ENCODE measurements around the gene GARIN5B.
"Not testable (repeated sequence)": the region's sequence is repeated elsewhere in the genome, so short reads cannot be mapped to it uniquely, and the experiment has no call there.

GARIN5B gene

DNA sequence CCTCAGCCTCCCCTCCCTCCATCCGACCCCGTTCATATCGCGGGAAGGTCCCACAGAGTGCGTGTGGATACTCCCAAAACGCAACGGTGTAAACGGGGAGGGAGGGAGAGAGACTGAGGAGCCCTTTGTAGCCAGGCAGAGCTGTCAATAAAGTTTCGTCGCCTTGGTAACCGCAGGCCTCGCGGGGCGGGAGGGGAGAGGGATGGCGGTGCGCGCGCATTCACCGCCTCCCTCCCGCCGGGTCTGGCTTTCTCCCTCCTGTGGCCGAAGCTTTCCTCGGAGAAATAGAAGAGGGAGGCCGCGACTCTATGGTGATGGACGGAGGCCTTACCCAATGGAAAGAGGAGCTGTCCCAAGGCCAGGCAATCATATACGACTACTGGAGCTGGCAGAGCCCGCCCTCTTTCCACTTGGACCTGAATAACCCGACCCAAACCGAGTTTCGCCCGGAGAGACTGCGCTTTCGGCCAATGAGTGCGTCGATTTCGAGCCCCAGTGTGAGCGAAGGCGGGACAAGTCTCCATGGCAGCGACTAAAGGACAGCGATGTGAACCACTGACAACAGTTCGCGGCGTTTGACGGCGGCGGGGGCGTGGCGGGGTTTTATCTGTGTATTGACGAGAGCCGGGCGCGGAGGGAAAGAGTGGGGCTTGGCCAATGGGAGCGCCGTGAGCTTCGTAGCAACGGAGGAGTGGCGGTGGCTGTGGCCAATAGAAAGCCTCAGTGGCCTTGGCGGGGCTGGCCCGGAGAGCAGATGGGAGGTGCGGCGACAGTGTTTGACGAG is 23.8 kb downstream of the GARIN5B start, which contains the start of gene KMT5C:
Gene KMT5C, plus strand, starts transcription at position 772 of the 784 bp plus-strand sequence. CDS start 2,061 bp downstream, outside the sequence.
- DNase-seq (ENCODE audit: insufficient read length, low spot score), result peak; percentile 99
- TF ChIP-seq TAF1 (IDR thresholded peaks at IDR 0.05; ENCODE audit: low read depth, low read length), result 0 out of 2 replicates have a peak, but pooled peaks have one; percentile 44
- no peak for TF ChIP-seq POLR2AphosphoS5 (IDR thresholded peaks at IDR 0.05; ENCODE audit: low read depth, low read length)
- TF ChIP-seq POLR2A (IDR thresholded peaks at IDR 0.05; ENCODE audit: low read depth, low read length), result peak; percentile 65; the same call in 1 of the 2 replicates
- TF ChIP-seq POU2F2 (IDR thresholded peaks at IDR 0.05; ENCODE audit: low read depth, low read length), result peak; percentile 43; the same call in 1 of the 2 replicates
- no peak for TF ChIP-seq PAX5 (IDR thresholded peaks at IDR 0.05; ENCODE audit: insufficient read depth, low read length, severe bottlenecking)
- peak; percentile 99 for FAIRE-seq

DNA sequence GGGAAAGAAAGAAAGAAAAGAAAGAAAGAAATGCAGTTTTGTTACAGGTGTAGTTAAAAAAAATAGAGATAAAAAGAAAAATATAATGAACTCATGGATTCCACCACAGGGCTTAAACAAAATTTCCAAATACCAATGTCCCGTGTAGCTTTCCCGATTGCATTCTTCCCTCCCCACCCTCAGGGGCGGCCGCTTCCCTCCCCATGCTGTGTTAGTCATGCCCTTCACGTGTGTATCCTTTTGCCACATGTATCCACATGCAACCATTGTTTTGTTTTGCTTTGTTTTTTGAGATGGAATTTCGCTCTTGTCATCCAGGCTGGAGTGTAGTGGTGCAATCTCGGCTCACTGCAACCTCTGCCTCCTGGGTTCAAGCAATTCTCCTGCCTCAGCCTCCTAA is 27.0 kb downstream of the GARIN5B start:
- DNase-seq (ENCODE audit: insufficient read length, low spot score) (no peak), FAIRE-seq (no peak)
- TF ChIP-seq POLR2A (IDR thresholded peaks at IDR 0.05; ENCODE audit: low read depth, low read length), result no peak
- no peak for TF ChIP-seq PAX5 (IDR thresholded peaks at IDR 0.05; ENCODE audit: insufficient read depth, low read length, severe bottlenecking)
- TF ChIP-seq TAF1 (IDR thresholded peaks at IDR 0.05; ENCODE audit: low read depth, low read length), result no peak

DNA sequence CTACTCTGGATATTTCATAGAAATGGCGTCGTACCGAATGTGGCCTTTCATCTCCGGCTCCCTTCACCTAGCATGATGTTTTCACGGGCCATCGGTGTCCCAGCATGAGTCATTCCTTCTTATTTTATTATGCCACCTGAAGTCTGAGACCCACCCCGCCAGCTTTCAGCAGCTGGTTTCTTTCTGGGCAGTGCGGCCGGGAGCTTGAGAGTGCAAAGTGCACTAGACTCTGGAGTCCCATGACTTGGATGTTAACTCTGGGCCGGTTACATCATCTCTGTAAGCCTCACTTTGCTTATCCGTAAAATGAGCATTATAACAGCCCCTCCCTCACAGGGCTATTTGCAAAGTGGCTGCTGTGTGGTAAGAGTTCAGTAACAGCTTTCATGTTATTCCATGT is 29.2 kb downstream of the GARIN5B start:
- DNase-seq (ENCODE audit: insufficient read length, low spot score), result no peak
- TF ChIP-seq SPI1 (IDR thresholded peaks at IDR 0.05; ENCODE audit: low read depth, low read length), result no peak
- no peak for TF ChIP-seq POLR2A (IDR thresholded peaks at IDR 0.05; ENCODE audit: low read depth, low read length)
- no peak for TF ChIP-seq POU2F2 (IDR thresholded peaks at IDR 0.05; ENCODE audit: low read depth, low read length)
- no peak for TF ChIP-seq PAX5 (IDR thresholded peaks at IDR 0.05; ENCODE audit: insufficient read depth, low read length, severe bottlenecking)
- no peak for TF ChIP-seq POLR2AphosphoS5 (IDR thresholded peaks at IDR 0.05; ENCODE audit: low read depth, low read length)
- no peak for TF ChIP-seq TAF1 (IDR thresholded peaks at IDR 0.05; ENCODE audit: low read depth, low read length)
- no peak for FAIRE-seq

DNA sequence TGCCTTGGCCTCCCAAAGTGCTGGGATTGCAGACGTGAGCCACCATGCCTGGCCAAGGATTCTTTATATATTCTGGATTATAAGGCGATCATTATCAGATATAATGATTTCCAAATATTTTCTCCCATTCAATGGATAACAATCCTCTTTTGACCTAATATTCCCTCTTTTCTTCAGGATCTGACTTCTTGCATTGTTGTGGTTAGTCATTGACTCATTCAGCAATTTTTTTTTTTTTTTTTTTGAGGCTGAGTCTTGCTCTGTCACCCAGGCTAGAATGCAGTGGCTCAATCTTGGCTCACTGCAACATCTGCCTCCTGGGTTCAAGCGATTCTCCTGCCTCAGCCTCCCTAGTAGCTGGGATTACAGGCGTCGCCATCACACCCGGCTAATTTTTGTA is 33.3 kb downstream of the GARIN5B start:
- not testable (repeated sequence) for FAIRE-seq; DNase-seq (ENCODE audit: insufficient read length, low spot score)

DNA sequence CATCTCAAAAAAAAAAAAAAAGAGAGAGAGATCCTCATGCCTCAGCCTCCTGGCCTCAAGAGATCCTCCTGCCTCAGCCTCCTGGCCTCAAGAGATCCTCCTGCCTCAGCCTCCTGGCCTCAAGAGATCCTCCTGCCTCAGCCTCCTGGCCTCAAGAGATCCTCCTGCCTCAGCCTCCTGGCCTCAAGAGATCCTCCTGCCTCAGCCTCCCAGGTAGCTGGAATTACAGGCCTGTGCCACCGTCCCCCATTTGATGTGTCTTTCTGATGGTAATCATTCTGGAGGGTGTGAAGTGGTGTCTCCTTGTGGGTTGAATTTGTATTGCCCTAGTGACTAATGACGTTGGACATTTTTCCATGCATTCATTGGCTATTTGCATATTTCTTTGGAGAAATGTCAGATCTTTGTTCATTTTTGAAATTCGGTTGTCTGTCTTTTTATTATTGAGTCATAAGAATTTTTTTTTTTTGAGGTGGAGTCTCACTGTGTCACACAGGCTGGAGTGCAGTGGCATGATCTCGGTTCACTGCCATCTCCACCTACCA is 34.2 kb downstream of the GARIN5B start:
- DNase-seq (ENCODE audit: insufficient read length, low spot score); FAIRE-seq: not testable (repeated sequence)

DNA sequence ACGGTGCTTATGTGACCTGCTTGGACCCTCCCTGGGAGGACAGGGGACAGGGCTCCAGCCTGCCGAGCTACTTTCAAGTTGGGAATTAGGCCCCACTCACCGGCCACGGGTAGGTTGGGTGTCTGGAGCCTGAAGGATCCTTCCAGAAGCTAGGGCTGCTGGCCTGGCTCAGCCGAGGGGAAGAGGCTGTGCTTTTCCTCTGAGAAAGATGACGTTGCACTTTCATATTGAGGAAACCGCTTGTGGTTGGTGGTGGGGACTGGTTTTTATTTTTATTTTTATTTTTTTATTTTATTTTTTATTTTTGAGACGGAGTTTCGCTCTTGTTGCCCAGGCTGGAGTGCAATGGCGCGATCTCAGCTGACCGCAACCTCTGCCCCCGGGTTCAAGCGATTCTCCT is 37.9 kb downstream of the GARIN5B start, which contains the start of gene TMEM150B:
Gene TMEM150B, minus strand, starts transcription at position 170 of the 400 bp plus-strand sequence. CDS start 4,305 bp downstream, outside the sequence.
- FAIRE-seq, result no peak

DNA sequence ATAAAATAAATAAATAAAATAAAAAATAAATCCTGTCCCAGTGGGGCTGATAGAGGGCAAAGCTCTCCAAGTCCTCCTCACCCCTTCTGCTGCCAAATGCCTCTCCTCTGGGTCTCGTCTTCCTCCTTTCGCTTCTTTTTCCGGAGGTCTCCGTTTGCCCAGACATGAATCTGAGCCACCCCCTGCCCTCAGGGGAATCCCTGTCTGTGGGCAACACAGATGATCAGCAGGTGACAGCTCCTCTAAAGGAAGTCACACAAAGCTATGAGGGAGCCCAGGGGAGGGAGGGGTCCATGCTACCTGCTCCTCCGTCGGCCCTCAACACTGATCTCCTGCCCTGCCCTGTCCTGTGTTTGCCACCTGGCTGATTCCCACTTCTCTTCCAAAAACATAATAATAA is 38.4 kb downstream of the GARIN5B start:
- TF ChIP-seq POLR2A (IDR thresholded peaks at IDR 0.05; ENCODE audit: low read depth, low read length) (no peak), SPI1 (IDR thresholded peaks at IDR 0.05; ENCODE audit: low read depth, low read length) (no peak), POU2F2 (IDR thresholded peaks at IDR 0.05; ENCODE audit: low read depth, low read length) (no peak), POLR2AphosphoS5 (IDR thresholded peaks at IDR 0.05; ENCODE audit: low read depth, low read length) (no peak), TAF1 (IDR thresholded peaks at IDR 0.05; ENCODE audit: low read depth, low read length) (no peak), PAX5 (IDR thresholded peaks at IDR 0.05; ENCODE audit: insufficient read depth, low read length, severe bottlenecking) (no peak)
- FAIRE-seq, result no peak
- no peak for DNase-seq (ENCODE audit: insufficient read length, low spot score)

More for the DNA sequence above, 37.9 kb downstream of the GARIN5B start, which contains the start of gene TMEM150B:
- no peak for DNase-seq (ENCODE audit: insufficient read length, low spot score)
- TF ChIP-seq POLR2A (IDR thresholded peaks at IDR 0.05; ENCODE audit: low read depth, low read length) (no peak), POU2F2 (IDR thresholded peaks at IDR 0.05; ENCODE audit: low read depth, low read length) (no peak), POLR2AphosphoS5 (IDR thresholded peaks at IDR 0.05; ENCODE audit: low read depth, low read length) (no peak)

DNA sequence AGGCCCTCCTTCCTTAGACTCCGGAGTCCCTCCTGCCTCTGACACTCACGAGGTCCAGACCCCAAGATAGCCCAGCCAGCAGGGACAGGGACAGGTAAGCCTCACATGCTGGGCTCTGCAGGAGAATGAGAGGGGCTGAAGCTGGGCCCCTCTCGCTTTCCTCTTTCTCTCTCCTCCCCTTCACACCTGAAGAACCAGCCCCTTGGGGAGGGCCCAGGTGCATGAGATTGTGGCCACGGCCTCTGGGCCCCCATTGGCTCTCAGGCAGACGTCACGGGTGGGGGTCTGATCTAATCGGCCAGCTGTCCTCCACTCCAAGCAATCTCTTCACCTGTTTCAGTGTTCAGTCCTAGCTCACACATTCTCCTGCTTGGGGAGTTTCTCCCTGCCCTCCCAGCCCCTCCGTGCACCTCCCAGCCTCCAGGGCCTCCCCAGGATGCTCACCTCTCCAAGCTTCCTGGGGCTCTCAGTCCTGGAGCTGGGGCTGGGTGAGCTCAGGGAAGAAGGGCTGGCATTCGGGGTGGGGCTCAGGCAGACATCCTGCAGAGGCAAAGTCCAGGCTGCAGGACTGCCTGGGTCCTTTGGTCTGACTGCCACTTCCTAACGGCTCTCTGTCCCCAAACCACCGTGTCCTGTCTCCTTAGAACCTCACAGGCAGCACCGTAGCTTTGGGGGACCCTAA is 40.7 kb downstream of the GARIN5B start:
- no peak for TF ChIP-seq PAX5 (IDR thresholded peaks at IDR 0.05; ENCODE audit: insufficient read depth, low read length, severe bottlenecking)
- no peak for TF ChIP-seq POLR2AphosphoS5 (IDR thresholded peaks at IDR 0.05; ENCODE audit: low read depth, low read length)
- no peak for TF ChIP-seq POLR2A (IDR thresholded peaks at IDR 0.05; ENCODE audit: low read depth, low read length)
- TF ChIP-seq TAF1 (IDR thresholded peaks at IDR 0.05; ENCODE audit: low read depth, low read length), result no peak
- TF ChIP-seq POU2F2 (IDR thresholded peaks at IDR 0.05; ENCODE audit: low read depth, low read length), result no peak
- no peak for TF ChIP-seq SPI1 (IDR thresholded peaks at IDR 0.05; ENCODE audit: low read depth, low read length)
- FAIRE-seq (no peak), DNase-seq (ENCODE audit: insufficient read length, low spot score) (no peak)

DNA sequence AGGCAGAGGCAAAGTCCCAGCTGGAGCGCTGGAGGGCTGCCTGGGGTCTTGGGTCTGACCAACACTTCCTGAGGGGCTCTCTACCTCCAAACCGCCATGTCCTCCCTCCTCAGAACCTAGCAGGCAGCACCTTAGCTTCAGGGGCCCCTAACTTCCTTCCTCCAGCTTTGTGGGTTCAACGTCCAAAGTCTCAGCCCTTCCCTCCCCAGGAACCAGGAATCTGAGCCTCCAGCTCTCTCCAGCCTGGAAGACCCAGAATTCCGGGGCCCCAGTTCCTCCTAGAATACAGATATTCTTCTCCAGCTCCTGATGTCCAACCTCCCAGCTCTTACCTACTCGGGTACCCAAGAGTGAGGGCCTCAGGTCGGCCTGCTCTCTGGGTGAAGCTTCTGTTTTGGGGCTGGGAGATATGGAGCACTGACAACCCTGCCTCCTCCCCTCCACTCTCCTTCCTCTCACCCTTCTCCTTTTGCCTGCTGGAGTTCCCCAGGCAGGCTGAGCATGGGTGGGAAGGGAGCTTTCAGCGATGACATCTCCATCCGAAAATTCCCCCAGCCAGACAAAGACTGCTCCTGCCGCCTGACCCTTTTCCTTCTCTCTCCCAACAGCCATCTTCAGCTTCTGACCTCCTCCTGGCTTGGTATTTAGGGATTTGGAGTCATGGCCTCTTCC is 41.5 kb downstream of the GARIN5B start:
- TF ChIP-seq POLR2A (IDR thresholded peaks at IDR 0.05; ENCODE audit: low read depth, low read length) (no peak), PAX5 (IDR thresholded peaks at IDR 0.05; ENCODE audit: insufficient read depth, low read length, severe bottlenecking) (no peak), TAF1 (IDR thresholded peaks at IDR 0.05; ENCODE audit: low read depth, low read length) (no peak), POLR2AphosphoS5 (IDR thresholded peaks at IDR 0.05; ENCODE audit: low read depth, low read length) (no peak), POU2F2 (IDR thresholded peaks at IDR 0.05; ENCODE audit: low read depth, low read length) (no peak), SPI1 (IDR thresholded peaks at IDR 0.05; ENCODE audit: low read depth, low read length) (no peak)
- DNase-seq (ENCODE audit: insufficient read length, low spot score) (no peak), FAIRE-seq (no peak)
